SIG-M5 treated with dmso at 0.1 percent for 504 hours (cell line): ENCODE measurements around the gene CRELD2.

Experiments used
- DNase-seq: peaks from one replicate; lab custom pipeline; 2025; ENCODE audit not compliant: unreplicated experiment; lab: John Stamatoyannopoulos, UW

CRELD2 gene

DNA sequence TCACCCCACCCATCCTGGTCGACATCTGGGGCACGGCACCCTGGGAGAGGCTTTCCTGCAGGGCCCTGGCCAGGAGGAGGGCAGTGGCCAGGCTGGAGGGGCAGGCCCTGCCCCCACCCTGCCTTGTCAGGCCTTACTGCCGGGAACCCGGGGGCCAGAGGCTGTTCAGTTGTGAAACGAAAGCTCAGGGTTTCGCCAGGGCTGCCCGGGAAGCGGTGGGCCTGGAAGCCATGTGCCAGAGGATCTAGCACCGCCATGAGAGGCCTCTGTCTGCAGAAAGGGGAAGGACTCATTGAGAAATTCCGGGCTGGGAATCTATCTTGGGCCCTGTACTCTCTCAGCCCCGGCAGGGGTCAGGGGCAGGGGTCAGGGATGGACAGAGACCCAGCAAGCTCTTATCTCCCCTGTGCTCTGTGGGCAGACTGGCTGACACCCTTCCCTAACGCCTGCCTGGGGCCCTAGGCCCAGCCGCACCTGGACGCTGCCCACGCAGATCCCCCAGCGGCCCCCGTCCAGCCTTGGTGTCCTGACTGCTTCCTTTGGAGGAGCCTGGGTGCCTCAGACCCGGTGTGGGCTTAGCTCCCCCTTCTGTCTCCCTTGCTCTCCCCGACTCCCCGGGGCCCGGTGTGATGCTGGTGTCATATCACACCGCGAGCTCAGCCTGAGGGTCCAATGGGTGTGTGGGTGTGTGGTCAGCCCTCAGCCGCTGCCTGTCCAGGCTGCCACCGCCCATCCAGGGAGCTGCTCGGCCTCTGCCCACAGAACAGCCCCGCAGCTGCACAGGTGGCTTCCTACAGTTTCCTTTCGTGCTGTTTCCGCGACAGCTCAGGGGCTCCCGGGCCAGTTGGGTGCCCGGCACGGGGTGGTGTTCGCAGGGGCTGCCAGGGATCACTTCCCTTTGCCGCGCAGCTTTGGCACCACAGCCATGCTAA, 48.6 kb downstream of the CRELD2 start:
- DNase-seq, result peak; percentile 74

DNA sequence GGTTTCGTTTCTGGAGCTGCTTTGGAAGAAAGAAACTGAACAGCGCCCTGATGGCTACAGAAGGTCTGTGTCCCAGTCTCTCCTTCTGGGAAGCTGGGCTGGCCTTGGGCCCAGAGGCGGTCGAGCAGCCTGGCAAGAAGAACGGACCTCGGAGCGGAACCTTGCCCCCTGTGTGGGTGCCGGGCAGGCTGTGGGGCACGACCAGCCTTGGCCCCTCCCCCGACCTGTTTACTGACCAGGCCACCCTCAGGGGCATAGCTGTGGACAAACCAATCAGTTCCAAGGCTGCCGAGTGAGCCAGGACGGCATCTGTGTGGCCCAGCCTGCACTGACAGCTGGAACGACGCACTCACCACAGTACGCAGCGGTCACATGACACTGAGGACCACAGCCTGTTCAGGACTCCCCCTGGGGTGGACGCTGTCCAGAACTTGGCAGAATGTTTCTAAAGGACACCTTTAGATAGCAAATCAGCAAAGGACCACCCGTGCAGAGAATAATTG, 49.3 kb downstream of the CRELD2 start:
- no peak for DNase-seq

DNA sequence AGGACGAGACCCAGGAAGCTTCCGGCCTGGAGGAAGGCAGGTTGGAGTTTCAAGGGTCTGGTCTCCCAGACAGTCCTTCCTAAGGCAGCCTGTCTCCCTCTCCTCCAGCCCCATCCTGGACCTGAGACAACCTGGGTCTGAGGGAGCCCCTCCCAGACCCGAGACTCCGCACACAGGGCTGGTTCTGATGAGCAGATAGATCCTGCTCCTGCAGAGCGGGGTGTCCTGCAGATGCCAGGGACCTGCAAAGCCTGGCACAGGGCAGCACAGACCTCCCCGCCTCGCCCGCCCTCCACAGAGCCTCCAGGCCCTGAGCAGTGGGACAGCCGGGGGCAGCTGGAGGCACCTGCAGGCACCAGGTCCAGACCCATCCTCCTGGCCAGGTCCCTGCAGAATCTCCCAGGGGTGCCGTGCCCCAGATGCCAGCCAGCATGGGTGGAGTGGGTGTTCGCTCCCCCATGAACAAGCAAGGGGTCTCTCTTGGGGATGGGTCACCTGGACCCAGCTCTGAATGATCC, 49.9 kb downstream of the CRELD2 start:
- DNase-seq, result no peak

DNA sequence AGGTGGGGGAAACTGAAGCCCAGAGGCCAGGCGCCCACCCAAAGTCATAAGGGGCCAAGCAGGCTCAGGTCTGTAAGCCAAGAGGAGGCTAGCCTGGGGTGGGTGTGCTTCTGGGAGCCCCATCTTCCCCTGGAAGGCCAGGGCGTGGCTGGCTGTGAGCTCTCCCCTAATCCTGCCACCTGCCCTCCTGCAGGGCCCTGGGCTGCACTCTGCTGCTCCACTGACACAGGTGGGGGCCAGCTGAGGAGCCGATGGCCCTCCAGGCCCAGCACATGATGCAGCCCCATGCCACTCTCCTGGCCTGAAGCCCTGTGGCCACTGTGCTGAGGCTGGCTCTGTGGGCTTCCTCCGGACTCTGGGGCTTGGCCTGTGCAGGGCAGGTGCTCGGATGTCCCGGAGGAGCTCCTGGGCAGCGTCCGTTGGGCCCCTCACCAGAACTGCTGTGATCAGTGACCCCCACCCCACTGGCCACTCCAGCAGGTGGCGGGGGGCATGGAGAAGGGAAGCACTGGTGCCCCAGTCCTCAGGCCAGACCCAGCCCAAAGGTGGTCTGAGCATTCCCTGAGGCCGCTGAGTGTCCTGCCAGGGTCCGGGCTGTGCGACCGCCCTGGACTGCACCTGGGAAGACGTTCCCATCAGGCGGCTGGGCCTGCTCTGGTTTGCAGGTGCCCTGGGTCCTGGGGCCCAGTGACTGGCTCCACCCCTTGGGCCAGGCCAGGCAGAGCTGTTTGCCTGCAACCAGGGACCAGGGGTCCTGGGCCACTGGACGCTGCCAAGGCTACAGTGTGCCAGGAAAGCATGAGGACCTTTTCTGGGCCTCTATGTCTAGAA, 50.6 kb downstream of the CRELD2 start:
- DNase-seq, result no peak

DNA sequence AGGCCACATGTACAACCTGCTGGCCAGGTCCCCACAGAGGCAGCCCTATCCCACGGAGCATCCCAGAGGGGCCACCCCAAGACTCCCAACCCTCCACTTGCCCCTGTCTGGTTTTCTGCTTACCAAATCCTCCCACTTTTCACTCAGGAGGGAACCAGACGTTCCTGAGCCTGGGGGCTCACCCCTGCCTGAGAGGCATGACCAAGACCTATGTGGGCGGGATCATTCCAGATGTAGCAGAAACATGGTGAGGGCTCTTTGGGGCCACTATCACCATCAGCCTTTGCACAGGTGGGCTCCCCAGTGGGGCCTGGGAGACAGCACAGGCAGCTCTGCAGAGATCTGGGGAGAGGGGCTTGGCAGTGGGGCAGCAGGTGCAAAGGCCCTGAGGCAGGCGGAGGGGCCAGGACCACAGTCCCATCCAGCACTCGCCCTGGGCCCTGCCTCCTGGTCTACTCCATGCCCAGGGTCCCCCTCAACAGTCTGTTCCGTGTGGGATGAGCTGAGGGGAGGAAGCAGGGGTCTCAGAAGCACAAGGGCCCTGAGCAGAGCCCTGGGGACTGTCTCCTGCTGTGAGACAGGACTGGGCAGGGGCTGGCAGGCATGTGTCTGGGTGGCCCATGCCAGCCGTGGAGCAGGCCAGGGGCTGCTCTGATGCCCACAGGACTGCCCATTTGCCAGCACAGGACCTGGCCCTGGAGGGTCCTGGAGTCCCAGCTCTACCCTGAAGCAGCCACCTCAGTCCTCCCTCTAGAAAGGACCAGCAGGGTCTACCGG, 51.5 kb downstream of the CRELD2 start:
- DNase-seq, result no peak

DNA sequence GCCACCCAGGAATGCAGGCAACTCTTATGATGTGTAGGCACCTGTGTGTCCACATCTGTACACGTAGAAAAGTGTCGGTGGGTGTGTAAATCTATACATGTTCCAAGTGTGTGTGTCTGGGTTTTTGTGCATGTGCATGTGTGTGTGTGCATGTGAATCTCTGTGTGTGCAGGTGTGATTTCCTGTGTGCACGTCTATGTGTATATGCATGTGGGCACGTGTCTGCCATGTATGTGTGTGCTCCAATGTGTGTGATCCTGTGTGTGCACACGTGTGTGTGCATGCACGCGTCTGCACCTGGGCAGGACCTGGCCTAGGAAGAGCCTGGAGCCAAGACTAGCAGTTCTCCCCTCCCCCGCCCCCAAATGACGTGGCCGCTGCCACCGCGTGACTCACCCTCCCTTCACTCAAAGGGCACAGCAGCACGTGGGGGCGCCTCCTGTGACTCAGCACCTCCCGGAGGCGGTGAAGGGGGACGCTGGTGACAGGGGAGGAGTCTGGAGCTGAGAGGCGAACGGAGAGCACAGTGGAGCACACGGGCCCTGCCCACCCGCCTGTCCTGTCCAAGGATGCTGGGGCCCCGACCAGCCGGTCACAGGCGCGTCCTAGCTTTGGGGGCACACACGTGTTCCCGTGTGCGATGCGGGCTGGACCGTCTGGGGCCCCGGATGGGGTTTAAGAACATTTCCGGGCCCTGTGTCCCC, 52.2 kb downstream of the CRELD2 start:
- DNase-seq, result peak; percentile 96

DNA sequence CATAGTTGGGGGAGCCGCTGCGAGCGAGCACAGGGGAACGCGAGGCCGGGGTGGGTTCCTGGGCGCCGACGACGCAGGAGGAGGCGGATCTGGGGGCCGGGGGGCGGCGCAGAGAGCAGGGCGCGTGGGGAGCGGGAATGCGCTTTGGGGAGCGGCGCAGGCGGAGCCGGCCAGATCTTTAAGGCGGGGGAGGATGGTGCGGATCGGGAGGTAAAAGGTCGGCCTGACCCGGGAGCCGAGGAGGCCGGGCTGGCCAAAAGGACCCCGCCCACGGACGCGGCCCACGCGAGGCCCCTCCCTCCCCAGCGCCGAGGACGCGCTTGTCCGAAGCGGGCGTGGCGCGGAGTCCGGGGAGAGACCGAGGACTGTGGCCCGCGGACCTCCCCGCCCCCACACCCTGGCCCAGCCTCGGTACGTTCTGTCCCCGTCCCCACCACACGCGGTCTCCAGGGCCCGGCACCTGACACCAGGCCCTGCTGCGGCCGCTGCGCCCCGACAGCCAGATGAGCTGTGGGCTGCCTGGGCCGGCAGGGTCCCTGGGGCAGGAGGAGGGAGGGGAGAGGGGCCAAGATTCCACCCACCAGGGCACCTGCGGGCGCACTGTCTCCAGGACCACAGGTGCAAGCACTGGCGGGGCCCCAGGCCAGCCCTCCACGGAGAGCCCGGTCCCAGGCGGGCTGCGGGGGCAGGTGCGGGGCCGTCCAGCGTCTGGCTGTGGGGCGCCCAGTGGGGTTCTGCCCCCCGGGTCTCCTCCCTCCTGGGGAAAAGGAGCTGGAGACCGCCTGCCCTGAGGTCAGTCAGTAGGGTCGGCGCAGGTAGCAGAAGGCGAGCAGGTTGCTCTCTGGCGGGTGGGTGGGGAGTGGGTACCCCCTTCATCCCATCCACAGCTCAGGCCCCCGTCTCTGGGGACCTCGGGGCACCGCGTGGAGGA, 53.1 kb downstream of the CRELD2 start:
- DNase-seq, result no peak

DNA sequence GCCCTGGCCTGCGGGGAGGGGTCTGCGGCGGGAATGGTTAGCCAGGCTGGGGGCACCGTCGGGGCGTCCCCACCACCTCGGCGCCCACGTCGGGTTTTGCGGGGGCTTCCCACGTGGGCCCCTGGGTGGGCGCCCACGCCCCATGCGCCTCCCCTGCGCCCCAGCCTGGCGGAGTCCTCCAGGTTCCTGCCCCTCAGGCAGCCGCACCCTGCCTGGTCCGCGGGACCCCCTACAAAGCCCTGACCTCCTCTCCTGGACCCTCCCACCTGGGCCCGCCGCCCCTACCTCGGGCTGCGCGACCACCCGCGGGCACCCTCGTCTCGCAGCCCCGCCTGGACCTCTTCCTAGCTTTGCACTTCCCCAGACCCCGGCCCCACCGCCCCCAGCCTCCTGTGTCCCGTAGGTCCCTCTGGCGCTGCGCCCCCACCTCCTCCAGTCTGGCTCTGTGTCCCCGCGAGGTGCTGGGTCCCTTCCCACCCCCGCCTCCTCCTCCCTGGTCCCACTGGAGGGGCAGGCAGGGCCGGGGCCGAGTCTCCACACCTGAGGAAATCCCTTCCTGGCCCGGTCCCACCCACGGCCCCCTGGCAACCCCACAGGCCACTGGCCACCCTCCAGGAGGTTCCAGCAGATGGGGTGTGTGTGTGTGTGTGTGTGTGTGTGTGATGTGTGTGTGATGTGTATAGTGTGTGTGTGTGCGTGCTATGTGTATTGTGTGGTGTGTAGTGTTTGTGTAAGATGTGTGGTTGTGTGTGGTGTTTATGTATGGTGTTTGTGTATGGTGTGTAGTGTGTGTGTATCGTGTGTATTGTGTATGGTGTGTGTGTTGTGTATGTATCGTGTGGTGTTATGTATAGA, 54.0 kb downstream of the CRELD2 start:
- DNase-seq, result no peak

DNA sequence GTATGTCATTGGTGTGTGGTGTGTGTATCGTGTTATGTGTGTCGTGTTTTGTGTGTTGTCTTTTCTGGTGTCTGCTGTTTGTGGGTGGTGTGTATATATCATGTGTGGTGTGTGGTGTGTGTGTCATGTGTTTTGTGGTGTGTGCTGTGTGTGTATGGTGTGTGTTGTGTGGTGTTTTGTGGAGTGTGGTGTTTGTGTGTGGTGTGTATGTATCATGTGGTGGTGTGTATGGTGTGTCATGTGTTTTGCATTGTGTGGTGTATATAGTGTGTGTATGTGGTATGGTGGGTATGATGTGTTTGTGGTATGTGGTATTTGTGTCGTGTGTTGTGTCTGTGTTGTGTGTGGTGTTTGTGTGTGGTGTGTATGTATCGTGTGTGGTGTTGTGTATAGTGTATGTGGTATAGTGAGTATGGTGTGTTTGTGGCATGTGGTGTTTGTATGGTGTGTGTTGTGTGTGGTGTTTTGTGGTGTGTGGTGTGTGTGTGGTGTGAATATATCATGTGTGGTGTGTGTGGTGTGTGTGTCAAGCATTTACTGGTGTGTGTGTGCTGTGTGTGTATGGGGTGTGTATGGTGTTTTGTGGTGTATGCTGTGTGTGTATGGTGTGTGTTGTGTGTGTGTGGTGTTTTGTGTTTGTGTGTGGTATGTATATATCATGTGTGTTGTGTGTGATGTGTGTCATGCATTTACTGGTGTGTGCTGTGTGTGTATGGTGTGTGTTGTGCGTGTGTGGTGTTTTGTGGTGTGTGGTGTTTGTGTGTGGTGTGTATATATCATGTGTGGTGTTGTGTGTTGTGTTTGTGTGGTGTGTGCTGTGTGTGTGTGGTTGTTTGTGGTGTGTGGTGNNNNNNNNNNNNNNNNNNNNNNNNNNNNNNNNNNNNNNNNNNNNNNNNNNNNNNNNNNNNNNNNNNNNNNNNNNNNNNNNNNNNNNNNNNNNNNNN, 54.9 kb downstream of the CRELD2 start:
- DNase-seq, result no peak

DNA sequence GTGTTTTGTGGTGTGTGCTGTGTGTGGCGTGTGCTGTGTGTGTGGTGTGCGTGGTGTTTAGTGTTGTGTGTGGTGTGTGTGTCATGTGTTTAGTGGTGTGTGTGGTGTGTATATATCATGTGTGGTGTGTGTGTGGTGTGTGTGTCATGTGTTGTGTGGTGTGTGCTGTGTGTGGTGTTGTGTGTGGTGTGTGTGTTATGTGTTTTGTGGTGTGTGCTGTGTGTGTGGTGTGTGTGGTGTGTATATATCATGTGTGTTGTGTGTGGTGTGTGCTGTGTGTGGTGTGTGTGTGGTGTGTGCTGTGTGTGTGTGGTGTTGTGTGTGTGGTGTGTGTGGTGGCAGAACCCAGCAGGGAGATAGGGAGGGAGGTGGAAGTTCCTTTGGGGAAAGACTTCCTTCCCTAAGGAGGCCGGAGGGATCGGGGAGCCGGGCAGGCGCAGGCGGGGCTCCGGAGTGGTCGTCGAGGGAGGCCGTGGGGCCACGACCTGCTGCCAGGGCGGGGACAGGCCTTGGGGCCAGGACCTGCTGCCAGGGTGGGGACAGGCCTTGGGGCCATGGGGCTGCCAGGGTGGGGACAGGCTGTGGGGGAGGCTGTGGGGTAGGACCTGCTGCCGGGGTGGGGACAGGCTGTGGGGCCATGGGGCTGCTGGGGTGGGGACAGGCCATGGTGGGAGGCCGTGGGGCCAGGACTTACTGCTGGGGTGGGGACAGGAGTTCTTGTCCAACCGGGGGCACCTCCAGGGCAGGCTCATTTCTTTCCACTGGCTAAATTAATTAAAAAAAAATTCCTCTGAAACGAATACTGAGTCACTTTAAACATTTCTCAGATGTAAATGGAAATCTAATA, 57.3 kb downstream of the CRELD2 start:
- no peak for DNase-seq

DNA sequence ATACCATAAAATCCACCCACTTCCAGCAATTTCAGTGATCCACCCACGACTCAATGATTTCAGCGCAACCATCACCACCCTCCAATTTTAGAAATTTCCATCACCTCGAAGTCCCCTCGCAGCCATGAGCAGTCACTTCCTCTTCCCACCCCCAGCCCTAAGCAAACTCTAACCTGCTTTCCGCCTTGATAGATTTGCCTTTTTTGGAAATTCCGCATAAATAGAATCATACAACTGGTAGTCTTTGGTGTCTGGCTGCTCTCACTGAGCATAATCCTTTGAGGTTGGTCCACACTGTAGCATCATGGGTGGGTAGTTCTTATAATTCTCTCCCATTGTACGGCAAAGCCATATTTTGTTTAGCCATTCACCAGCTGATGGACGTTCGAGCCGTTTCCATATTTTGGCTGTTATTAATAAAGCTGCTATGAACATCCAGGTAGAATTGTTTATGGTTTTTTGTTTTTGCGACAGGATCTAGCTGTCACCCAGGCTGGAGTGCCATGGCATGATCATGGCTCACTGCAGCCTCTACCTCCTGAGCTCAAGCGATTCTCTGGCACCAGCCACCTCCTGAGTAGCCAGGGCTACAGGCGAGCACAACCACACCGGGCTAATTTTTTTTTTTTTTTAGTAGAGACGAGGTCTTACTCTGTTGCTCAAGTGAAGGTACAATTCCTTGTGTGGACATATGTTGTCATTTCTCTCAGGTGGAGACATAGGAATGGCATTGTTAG, 58.2 kb downstream of the CRELD2 start:
- peak; percentile 86 for DNase-seq
